PFSK-1 (cell line): ENCODE results near the gene LILRA1.

Experiments
- FOXP2 ChIP-seq: optimal IDR thresholded peaks from 2 replicates; pipeline ENCODE3; 2011; ENCODE audit warnings: borderline replicate concordance, control low read depth, inconsistent platforms; ENCODE audit not compliant: insufficient read depth; ENCODE audit errors: extremely low read length, extremely low read depth
- POLR2AphosphoS5 ChIP-seq: IDR thresholded peaks from 2 replicates; pipeline ENCODE4 v1.6.1; 2012; ENCODE audit warnings: low read depth, mild to moderate bottlenecking, control low read depth, low read length, moderate library complexity
- SIN3A ChIP-seq: IDR thresholded peaks from 2 replicates; pipeline ENCODE4 v1.6.1; 2012; ENCODE audit warnings: mild to moderate bottlenecking, low read length, moderate library complexity, borderline replicate concordance; ENCODE audit not compliant: insufficient read depth
- TF ChIP-seq, protein P1 (sequence below), 2 experiments: IDR thresholded peaks; 2 replicates each; pipeline versions ENCODE4 v1.6.1 to v1.8.0; 2011 to 2012; ENCODE audit warnings: low read depth in 2 of 2, low read length in 2 of 2, control low read depth in 1 of 2, inconsistent platforms in 1 of 2, mild to moderate bottlenecking in 1 of 2, moderate library complexity in 1 of 2; ENCODE audit not compliant: insufficient read depth in 1 of 2

DNA sequence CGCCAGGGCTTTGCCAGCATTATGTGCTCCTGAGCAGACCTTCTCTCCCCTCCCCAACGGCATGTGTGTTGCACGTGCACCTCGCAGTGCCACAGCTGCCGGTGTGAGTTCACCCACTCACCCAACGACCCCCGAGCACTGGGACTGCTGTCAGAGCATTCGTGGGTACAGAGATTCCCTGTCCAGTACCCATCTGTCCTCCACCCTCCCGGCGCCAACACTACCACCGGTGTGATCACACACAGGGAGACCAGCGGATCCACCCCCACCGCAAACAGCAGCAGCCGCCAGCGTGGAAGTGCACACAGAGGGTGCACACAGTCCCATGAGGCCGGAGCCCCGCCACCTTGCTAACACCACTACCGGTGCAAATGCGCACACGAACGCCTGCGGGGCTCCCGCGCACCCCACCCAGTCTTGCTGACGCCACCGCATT lies 15.9 kb downstream of the LILRA1 start:
- TF ChIP-seq POLR2AphosphoS5 (no peak), SIN3A (no peak), FOXP2 (no peak)
- TF ChIP-seq, protein P1, sequence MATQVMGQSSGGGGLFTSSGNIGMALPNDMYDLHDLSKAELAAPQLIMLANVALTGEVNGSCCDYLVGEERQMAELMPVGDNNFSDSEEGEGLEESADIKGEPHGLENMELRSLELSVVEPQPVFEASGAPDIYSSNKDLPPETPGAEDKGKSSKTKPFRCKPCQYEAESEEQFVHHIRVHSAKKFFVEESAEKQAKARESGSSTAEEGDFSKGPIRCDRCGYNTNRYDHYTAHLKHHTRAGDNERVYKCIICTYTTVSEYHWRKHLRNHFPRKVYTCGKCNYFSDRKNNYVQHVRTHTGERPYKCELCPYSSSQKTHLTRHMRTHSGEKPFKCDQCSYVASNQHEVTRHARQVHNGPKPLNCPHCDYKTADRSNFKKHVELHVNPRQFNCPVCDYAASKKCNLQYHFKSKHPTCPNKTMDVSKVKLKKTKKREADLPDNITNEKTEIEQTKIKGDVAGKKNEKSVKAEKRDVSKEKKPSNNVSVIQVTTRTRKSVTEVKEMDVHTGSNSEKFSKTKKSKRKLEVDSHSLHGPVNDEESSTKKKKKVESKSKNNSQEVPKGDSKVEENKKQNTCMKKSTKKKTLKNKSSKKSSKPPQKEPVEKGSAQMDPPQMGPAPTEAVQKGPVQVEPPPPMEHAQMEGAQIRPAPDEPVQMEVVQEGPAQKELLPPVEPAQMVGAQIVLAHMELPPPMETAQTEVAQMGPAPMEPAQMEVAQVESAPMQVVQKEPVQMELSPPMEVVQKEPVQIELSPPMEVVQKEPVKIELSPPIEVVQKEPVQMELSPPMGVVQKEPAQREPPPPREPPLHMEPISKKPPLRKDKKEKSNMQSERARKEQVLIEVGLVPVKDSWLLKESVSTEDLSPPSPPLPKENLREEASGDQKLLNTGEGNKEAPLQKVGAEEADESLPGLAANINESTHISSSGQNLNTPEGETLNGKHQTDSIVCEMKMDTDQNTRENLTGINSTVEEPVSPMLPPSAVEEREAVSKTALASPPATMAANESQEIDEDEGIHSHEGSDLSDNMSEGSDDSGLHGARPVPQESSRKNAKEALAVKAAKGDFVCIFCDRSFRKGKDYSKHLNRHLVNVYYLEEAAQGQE (IDR thresholded peaks at IDR 0.05; ENCODE audit: insufficient read depth in 1 of 2, low read depth in 2 of 2, low read length in 2 of 2): no peak
